Measurements from ENCODE around the gene TNFAIP8L2.

Gene TNFAIP8L2

DNA sequence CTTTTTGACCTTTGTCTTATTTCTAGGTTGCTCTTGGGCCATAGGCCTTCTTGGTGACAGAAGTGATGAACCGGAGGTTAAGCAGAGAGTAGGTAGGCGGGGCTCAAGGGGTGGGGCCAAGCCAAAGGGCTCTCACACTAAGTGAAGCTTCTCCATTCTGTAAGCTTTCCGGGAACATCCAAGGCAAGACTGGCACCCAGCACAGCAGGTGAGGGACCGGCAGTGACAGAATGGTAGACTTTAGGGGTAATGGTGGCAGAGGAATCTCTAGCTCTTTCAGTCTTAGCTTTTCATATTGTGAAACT is at the start of gene TNFAIP8L2:
Gene TNFAIP8L2, plus strand, starts transcription at position 135 of the 305 bp plus-strand sequence. CDS start 2,049 bp downstream, outside the sequence.
- DNase-seq = peak in 3 of 4 experiments; percentile 24 to 75 (median 51)

GRCh38 chr1:151106894-151107293 is 49.6 kb upstream of the TNFAIP8L2 start:
- DNase-seq = no peak

DNA sequence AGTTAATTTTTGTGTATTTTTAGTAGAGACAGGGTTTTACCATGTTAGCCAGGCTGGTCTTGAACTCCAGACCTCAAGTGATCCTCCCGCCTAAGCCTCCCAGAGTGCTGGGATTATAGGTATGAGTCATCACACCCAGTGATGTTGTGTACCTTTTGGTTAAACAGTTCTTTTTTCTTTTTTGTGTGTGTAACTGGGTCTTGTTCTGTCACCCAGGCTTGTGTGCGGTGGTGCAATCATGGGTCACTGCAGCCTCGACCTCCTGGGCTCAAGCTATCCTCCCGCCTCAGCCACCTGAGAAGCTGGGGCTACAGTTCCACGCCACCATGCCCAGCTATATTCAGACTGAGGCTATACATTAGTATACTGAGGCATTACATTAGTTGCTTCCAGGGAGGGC is 48.1 kb upstream of the TNFAIP8L2 start:
- no peak for DNase-seq

DNA sequence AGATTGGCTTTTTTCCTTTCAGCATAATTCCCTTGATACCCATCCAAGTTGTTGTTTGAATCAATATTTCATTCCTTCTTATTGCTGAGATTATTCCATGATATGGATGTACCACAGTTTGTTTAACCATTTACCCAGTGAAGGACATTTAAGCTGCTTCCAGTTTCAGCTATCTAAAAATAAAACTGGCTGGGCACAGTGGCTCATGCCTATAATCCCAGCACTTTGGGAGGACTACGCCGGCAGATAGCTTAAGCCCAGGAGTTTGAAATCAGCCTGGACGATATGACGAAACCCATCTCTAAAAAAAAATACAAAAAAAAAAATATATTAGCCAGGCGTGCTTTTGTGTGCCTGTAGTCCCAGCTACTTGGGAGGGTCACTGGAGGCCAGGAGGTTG is 42.6 kb upstream of the TNFAIP8L2 start:
- DNase-seq = no peak

DNA sequence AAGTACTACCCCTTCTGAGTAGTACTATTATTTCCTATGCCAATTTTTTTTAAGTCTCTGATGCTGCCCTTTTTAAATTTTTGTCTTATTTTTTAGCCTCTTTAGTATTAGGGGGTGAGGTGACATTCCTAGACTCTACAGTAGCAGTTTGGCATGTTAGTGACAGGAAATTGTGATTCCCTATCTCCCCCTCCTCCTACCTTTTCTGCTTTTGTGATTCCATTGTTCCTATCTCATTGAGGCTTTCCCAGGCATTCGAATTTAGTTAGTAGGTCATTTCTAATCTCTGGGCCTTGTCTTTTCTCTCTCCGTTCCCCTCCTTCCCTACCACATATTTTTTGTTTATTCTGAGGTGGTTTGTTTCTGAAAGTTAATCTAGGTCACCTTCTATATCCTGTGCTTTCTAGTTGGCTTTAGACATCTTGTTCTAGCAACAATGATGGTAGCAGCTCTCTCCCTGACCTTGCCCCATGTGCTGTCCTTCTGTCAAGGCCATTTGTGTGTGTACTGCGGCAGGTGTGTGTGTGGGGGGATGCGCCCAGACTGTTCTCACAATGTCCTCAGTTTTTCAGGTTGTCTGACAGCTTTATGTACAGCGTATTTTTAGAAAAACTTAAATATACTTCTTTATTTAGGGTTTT is 31.6 kb upstream of the TNFAIP8L2 start:
- no peak for DNase-seq

- DNase-seq = no peak
These were observed 27.6 kb upstream of the TNFAIP8L2 start for GRCh38 chr1:151128800-151129199.

GRCh38 chr1:151130987-151131586 is 25.4 kb upstream of the TNFAIP8L2 start:
- DNase-seq = peak; percentile 59 to 79 (median 66)

- no peak for DNase-seq
These were observed 24.6 kb upstream of the TNFAIP8L2 start for GRCh38 chr1:151131701-151132334.

- no peak for DNase-seq
These were observed 24.0 kb upstream of the TNFAIP8L2 start for GRCh38 chr1:151132335-151133017.

DNA sequence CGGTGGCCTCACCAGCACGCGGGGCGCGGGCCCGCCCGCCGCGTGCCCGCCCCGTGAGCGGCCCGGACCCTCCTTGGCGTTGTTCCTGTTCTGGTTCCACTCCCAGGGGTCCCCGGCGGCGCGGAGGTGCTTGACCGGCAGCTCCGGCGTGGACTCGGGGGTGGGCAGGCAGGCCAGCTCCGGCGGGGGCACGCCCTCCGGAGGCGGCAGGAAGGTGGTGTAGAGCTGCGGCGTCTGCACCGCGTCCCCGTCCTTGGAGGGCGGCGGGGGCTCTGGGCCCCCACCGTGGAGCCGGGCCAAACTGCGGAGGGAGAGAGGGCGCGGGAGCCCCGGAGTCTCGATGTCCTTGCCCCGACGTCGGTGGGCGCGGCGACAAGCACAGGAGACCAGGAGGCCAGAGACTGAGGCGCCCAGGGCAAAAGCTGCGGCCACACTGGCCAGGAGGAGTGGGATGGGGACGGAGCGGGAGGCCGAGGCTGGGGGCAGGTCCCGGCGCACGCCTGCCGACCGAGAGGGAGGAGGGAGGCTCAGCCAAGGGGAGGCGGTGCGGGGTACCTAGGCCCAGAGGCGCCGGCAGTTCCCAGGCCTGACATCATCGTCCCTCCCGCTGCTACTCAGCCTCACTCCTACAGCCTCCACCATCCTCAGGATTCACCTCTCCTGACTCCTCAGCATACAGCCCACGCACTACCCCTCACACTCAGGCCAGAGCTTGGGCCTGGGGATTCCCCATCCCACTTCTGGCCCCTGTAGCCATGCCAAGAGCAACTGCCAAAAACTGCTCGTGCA is 23.2 kb upstream of the TNFAIP8L2 start:
- no peak for DNase-seq

DNA sequence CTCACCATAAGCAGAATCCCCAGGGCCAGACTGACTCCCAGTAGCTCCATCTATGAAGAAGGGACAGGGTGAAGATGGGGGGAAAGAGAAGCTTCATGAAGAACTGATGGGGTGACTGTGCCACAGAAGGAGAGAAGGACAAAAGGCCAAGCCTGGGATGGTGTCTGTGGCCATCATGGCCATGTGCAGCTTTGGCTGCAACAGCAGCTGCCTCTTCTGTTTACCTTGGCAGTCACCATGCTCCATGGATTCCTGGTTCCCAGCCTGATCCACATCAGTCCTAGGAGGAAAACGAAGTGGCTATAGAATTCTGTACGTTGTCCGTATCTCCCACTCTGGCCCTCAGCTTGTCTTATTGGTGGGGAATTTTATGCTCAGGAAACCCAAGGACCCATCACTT is 22.1 kb upstream of the TNFAIP8L2 start:
- no peak for DNase-seq

GRCh38 chr1:151134991-151135390 is 21.5 kb upstream of the TNFAIP8L2 start:
- no peak for DNase-seq

- DNase-seq = no peak
These were observed 20.7 kb upstream of the TNFAIP8L2 start for GRCh38 chr1:151135433-151136385.

DNA sequence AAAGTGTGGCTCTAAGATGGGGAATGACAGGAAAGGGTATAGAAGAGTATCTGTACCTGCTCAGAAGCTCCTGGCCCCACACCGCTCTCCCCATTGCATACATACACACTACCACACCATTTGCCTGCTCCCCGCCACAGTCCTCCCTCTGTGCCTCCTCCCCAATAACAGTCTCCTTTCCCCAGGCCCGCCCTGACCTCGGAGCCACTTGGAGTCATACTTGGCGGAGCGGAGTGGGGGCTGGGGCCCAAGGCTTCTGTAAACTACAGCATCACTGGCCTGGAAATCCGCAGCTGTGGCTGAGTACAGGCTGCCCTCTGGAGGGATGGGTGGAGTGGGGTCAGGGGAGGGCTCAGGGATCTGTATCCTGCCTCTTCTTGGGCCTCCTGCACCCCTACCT is 18.7 kb upstream of the TNFAIP8L2 start:
- DNase-seq = no peak

DNA sequence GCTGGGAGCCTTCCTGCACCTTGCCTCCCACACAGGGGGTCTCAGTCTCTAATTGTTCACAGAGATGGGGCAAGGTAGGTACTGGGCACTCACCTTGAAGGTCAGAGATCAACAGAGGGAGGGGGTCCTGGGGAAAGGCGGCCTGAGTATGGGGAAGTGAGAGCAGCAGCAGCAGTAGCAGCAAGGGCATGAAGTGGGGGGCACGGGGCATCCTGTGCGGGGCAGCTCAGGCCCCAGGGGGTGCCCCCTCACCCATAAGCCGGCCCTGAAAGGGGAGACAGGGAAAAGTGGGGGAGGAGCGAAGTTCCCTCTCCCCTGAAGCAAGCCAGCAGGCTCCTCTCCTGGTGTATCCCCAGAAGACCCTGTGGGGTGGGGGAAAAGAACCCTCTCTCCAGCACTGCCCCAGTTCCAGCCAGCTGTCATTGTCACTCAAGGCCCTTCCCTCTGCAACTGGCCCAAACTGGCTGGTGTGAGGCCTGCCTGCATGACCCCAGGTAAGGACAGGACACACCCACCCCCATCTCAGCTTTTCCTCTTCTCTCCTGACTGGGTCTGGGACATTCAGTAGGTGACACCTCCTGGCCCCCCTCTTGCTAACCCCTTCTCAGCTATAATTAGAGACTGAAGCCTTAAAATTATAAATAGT is 13.9 kb upstream of the TNFAIP8L2 start:
- no peak for DNase-seq

GRCh38 chr1:151143057-151143435 is 13.4 kb upstream of the TNFAIP8L2 start:
- DNase-seq = no peak

DNA sequence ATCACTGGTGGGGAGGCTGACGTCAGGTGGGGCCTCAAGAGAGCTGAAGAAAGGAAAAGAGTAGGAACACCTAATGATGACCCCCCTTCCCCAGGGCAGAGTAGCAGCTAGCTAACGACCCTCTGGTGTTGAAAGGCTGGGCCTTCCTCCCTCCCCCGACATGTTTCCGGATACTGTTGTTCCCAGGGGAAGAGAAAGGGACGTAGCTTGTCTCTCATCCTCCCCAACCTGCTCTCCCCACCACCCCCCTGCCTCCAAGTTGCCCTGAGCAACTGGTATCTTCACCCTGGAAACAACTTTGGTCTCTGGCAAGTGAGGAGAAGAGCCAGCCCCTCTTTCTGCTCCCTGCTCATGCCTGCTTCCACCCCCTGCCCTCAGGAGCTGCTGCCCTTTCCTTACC is 12.5 kb upstream of the TNFAIP8L2 start:
- DNase-seq = no peak

- no peak for DNase-seq
These were observed 11.8 kb upstream of the TNFAIP8L2 start for GRCh38 chr1:151144474-151145303.

DNA sequence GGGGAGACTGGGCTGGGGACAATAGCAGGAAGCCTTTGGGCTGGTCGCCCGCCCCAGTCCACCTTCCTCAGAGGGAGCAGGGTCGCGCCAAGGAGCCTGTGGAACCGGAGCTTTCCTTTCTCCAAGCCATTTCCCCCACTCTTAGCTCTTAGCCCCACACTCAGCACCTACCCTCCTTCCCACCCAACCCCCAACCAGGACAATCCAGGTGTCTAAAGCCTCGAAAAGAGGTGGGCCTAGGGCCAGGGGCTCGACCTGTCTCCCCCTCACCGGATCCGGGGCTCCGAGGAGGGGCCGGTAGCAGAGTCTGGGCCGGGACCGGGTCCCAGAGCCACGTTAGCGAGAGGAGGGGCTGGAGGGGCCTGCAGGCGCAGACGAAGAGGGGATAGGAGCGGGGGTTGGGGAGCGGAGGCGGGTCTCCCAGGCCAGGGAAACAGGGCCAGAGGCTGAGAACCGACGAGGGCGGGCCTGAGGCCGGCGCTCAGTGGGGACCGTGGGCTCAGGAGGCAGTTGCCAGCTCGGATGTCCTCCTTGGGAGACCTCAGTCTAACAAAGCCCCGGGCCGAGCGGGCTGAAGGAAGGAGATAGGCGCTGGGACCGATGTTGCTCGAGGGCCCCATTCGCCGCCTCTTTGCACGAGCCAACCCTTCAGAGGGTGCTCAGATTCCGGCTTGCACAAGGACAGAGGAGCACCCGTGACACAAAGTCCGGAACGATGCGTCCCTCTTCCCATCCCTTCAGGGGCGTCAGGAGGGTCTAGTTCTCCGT is 11.0 kb upstream of the TNFAIP8L2 start:
- peak in 1 of 4 experiments; percentile 23 for DNase-seq

DNA sequence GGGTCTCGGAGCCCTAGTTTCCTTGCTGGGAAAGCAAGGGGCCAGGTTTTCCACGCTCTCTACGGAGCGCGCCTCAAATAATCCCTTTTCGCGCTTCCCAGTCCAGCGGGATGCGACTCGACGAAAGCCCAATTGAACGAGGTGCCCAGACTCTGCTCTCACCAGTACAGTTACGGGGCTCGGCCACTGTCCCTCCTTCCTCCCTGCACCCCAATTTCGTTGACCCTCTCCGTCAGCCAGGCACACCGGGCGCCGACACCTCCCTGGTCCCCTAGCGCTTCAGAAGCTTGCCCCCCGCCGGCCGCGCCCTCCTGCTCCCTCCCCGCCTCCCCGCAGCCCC is 10.4 kb upstream of the TNFAIP8L2 start:
- DNase-seq = no peak

Data from activated naive CD4-positive, alpha-beta T cell (primary cell).